Right lobe of liver (tissue), 6 donors: Measurements from ENCODE around the gene SEC31A. TPM values are rescaled to one million over a fixed set of nuclear protein-coding genes. Genes with fewer than 3 reads are reported as not detected.

Experiments used
- ATAC-seq, 4 donors: fragments of 200-7000 bp; cut with Tn5 transposase; one replicate each; pipeline ENCODE4 v1.9.1; 2020; ENCODE audit warnings: mild to moderate bottlenecking in 4 of 4, moderate library complexity in 4 of 4
- DNase-seq, 3 donors: peaks; one replicate each; pipeline ENCODE4 v3.0.0-alpha.2; 2020
- H3K27ac ChIP-seq, 3 donors: fragments of 200-600 bp; one replicate each; pipeline ENCODE4 v1.8.0; 2022
- H3K27me3 ChIP-seq, 2 donors: fragments of 200-600 bp; one replicate each; pipeline ENCODE4 v1.8.0; 2022
- H3K36me3 ChIP-seq, 4 donors: fragments of 200-600 bp; sonication (generic) in 1 of 4; one replicate each; pipeline versions ENCODE4 v1.5.1 to v1.8.0; 2017 to 2022; ENCODE audit warnings: control low read depth in 1 of 4
- H3K4me1 ChIP-seq, 4 donors: fragments of 200-600 bp; sonication (generic) in 1 of 4; one replicate each; pipeline versions ENCODE4 v1.5.1 to v1.8.0; 2017 to 2022; ENCODE audit warnings: control low read depth in 1 of 4
- H3K4me3 ChIP-seq, 3 donors: fragments of 200-600 bp; one replicate each; pipeline ENCODE4 v1.8.0; 2022
- H3K9me3 ChIP-seq, 4 donors: fragments of 200-600 bp; sonication (generic) in 1 of 4; one replicate each; pipeline versions ENCODE4 v1.5.1 to v1.8.0; 2017 to 2022; ENCODE audit warnings: control low read depth in 1 of 4
- CTCF ChIP-seq, 4 donors: fragments of 200-600 bp in 3 of 4; fragments of 450-650 bp in 1 of 4; IDR thresholded peaks; one replicate each; pipeline versions ENCODE4 v1.5.1 to v1.8.0; 2016 to 2022; ENCODE audit warnings: antibody characterized with exemption in 4 of 4, mild to moderate bottlenecking in 2 of 4
- POLR2A ChIP-seq: fragments of 450-650 bp; IDR thresholded peaks from one replicate; pipeline ENCODE4 v1.6.1; 2017; ENCODE audit warnings: antibody characterized with exemption, mild to moderate bottlenecking
- WGBS: methylation state at CpG from one replicate; pipeline ENCODE4 v1.1.6; 2018; ENCODE audit warnings: low coverage, low lambda C conversion rate; ENCODE audit not compliant: insufficient coverage; ENCODE audit errors: missing lambda C conversion rate; 5-methylcytosine and 5-hydroxymethylcytosine counted together
- intact Hi-C, 2 donors: fragments of 100-400 bp; cut with DNase I; formaldehyde crosslinking; loops; one replicate each; pipeline versions ENCODE4 v1.11.2 to v1.14.1; 2022
- long read RNA-seq: library from polyadenylated mRNA; unstranded; transcript quantifications from one replicate; pipeline ENCODE4 v2.0.0, GENCODE V29; 2019
- total RNA-seq, 6 experiments: library from RNA; depleted of rRNA in 2 of 6; stranded (reverse); fragments of >200 nt in 2 of 6; fragmentation: NEBNext Ultra II Directional in 3 of 6; extraction: Animal tissue kit (Norgen Biotek cat#: 25700) in 3 of 6; gene quantifications; one replicate each; pipeline versions ENCODE4 v1.1.0 to v1.2.4, GENCODE V29; 2016 to 2023
- donor health status: DM: no; HTN: yes; CAD: no.
- donor health status: DM: no; HTN: no; CAD: no.
- donor health status: DM: no; HTN: no; CAD: no.
- donor health status: DM: no; HTN: yes; CAD: no.
- donor health status: DM: no; HTN: yes; CAD: no.

Gene SEC31A
- total RNA-seq: 100 to 1,000 TPM; 117 to 161 (median 128) TPM
- long read RNA-seq, partial matches to known transcripts: 4 of 9 reads
- long read RNA-seq, other reads (novel, unspliced or antisense): 3 of 9 reads

GRCh38 chr4:82890901-82891706 lies at the start of gene SEC31A:
TSS of gene SEC31A (minus strand) at chr4:82891153. CDS start at chr4:82881936, 9,217 bp downstream.
- peaks cover 0 to 44% (median 12%) of the 10 kb centered on the region in 4 donors for H3K4me1 ChIP-seq
- intact Hi-C loops: no loop called here
- TF ChIP-seq POLR2A (peak; percentile 97), CTCF (IDR thresholded peaks at IDR 0.05) (peak in 3 of 4 donors; percentile 4 to 18 (median 10))
- peaks cover 0 to 8% (median 0%) of the 10 kb centered on the region in 4 donors for H3K36me3 ChIP-seq
- H3K4me3 ChIP-seq: peak within 1 kb of the TSS; percentile 67 to 83 (median 83)
- DNase-seq: peak; percentile 98 to 99 (median 98)
- peak; percentile 94 to 98 (median 96) for ATAC-seq
- WGBS: 0% methylated on average over 17 of the region's 71 CpGs
- peak within 1 kb of the TSS; percentile 97 for H3K27ac ChIP-seq
- no peaks in the 10 kb centered on the region for H3K27me3 ChIP-seq
- no peaks in the 10 kb centered on the region for H3K9me3 ChIP-seq

GRCh38 chr4:82939414-82939813 lies 48.5 kb upstream of the SEC31A start:
- H3K36me3 ChIP-seq: peaks cover 0 to 25% (median 5%) of the 10 kb centered on the region in 4 donors
- intact Hi-C loops: no loop called here
- no peaks in the 10 kb centered on the region for H3K27me3 ChIP-seq
- no peak overlapping the region for H3K27ac ChIP-seq
- 90% methylated on average over 2 of the region's 2 CpGs for WGBS
- TF ChIP-seq POLR2A: no peak
- TF ChIP-seq CTCF (IDR thresholded peaks at IDR 0.05): no peak
- no peaks in the 10 kb centered on the region for H3K9me3 ChIP-seq
- ATAC-seq: no peak
- DNase-seq: no peak
- H3K4me3 ChIP-seq: no peak overlapping the region
- H3K4me1 ChIP-seq: no peaks in the 10 kb centered on the region

- ATAC-seq: peak in 2 of 4 donors; percentile 40 to 43
- intact Hi-C loops: no loop called here
- no peak overlapping the region for H3K27ac ChIP-seq
- no peaks in the 10 kb centered on the region for H3K4me1 ChIP-seq
- no peak overlapping the region for H3K4me3 ChIP-seq
- H3K9me3 ChIP-seq: no peaks in the 10 kb centered on the region
- DNase-seq: no peak
- H3K27me3 ChIP-seq: no peaks in the 10 kb centered on the region
- no peak for TF ChIP-seq POLR2A
- TF ChIP-seq CTCF (IDR thresholded peaks at IDR 0.05): no peak
- H3K36me3 ChIP-seq: peaks cover 0 to 26% (median 5%) of the 10 kb centered on the region in 4 donors
Observed at GRCh38 chr4:82934441-82934840, 43.5 kb upstream of the SEC31A start.

GRCh38 chr4:82930848-82931755 lies 40.1 kb upstream of the SEC31A start:
- TF ChIP-seq POLR2A: no peak
- no peak for TF ChIP-seq CTCF (IDR thresholded peaks at IDR 0.05)
- intact Hi-C loops: no loop called here
- 86% methylated on average over 5 of the region's 5 CpGs for WGBS
- Histone ChIP-seq H3K36me3 (peaks cover 0 to 7% (median 0%) of the 10 kb centered on the region in 4 donors), H3K4me3 (no peak overlapping the region), H3K27ac (no peak overlapping the region), H3K4me1 (no peaks in the 10 kb centered on the region), H3K9me3 (no peaks in the 10 kb centered on the region), H3K27me3 (no peaks in the 10 kb centered on the region)
- DNase-seq (no peak), ATAC-seq (no peak)
